ENCODE results near the gene ITGAV. TPM values are rescaled to one million over a fixed set of nuclear protein-coding genes. Genes with fewer than 3 reads are reported as not detected.
A peak's percentile ranks its signal among the peaks of the same experiment; 100 is the strongest.

The ITGAV gene
- total and polyA plus RNA-seq, 2 donors (not counting 3 experiments of a cell fraction or from before 2014, with no cell fraction given): 61.8 to 131 TPM

GRCh38 chr2:186605041-186605440 lies 15.2 kb downstream of the ITGAV start:
- POLR2A ChIA-PET: interaction anchor here (1.0 kb wide), 1 partner anchor 15 kb away, joined by 7 read pairs; the partner anchor contains the start of gene ITGAV

GRCh38 chr2:186607660-186608324 lies 17.9 kb downstream of the ITGAV start:
- Histone ChIP-seq H2AFZ (ENCODE audit: low read depth, low read length) (no peak overlapping the region), H3K79me2 (ENCODE audit: control insufficient read depth, insufficient read depth, low read length) (peaks cover 67% of the 10 kb centered on the region), H3K9me3 (replicated peaks; ENCODE audit: control insufficient read depth, insufficient read depth, low read length) (no peaks in the 10 kb centered on the region), H3K4me3 (replicated peaks in 1 of 3; ENCODE audit: insufficient read depth in 1 of 3, low read depth in 1 of 3, low read length in 3 of 3) (no peak overlapping the region), H3K27ac (ENCODE audit: insufficient read depth, low read depth, low read length) (no peak overlapping the region), H3K9me1 (replicated peaks; ENCODE audit: control insufficient read depth, extremely low read depth, insufficient read depth, low read length) (no peaks in the 10 kb centered on the region), H3K36me3 (ENCODE audit: control insufficient read depth in 2 of 2, extremely low read depth in 1 of 2, insufficient read depth in 2 of 2, low read length in 2 of 2) (peaks cover 5 to 15% of the 10 kb centered on the region in 2 experiments), H4K20me1 (replicated peaks; ENCODE audit: control insufficient read depth, extremely low read depth, insufficient read depth, low read length) (peaks cover 8% of the 10 kb centered on the region), H3K4me2 (ENCODE audit: insufficient read depth, low read length) (no peak overlapping the region), H3K9ac (replicated peaks; ENCODE audit: extremely low read depth, insufficient read depth, low read length) (no peak overlapping the region), H3K27me3 (ENCODE audit: control insufficient read depth in 2 of 2, insufficient read depth in 2 of 2, low read length in 2 of 2) (no peaks in the 10 kb centered on the region), H3K4me1 (ENCODE audit: control insufficient read depth, extremely low read depth, insufficient read depth, low read length) (peaks cover 34% of the 10 kb centered on the region)
- DNase-seq (ENCODE audit: low read depth, low spot score) (no peak), FAIRE-seq (no peak)
- dilution Hi-C loops (cut with MboI; ENCODE audit: extremely low pct_ligation_motif_present, low sequenced_read_pairs) (no loop called here), intact Hi-C loops (cut with micrococcal nuclease) (no loop called here)
- TF ChIP-seq JUN (IDR thresholded peaks at IDR 0.05; ENCODE audit: borderline replicate concordance, insufficient read depth, insufficient read length, low read depth): no peak
- TF ChIP-seq CTCF (IDR thresholded peaks at IDR 0.05; ENCODE audit: extremely low read depth in 1 of 2, insufficient read depth in 1 of 2, low read depth in 1 of 2, low read length in 2 of 2): no peak
- ChIA-PET CTCF (interaction anchor here (0.6 to 2.2 kb wide), 4 partner anchors 11 to 104 kb away, joined by 3 to 8 read pairs (median 4); partner anchors contain the start of gene ITGAV), POLR2A (interaction anchor here (1.0 kb wide), 1 partner anchor 18 kb away, joined by 3 read pairs; the partner anchor contains the start of gene ITGAV)
- no TSS peak for BruUV-seq (replicated peaks)

More at GRCh38 chr2:186605041-186605440, 15.2 kb downstream of the ITGAV start:
- dilution Hi-C loops (cut with MboI; ENCODE audit: extremely low pct_ligation_motif_present, low sequenced_read_pairs) (no loop called here), intact Hi-C loops (cut with micrococcal nuclease) (no loop called here)
- TF ChIP-seq POLR2AphosphoS5 (IDR thresholded peaks at IDR 0.05; ENCODE audit: insufficient read depth, low read depth, low read length) (no peak), GATA2 (IDR thresholded peaks at IDR 0.05; ENCODE audit: insufficient read depth, insufficient read length, low read depth, low read length) (no peak), JUN (IDR thresholded peaks at IDR 0.05; ENCODE audit: borderline replicate concordance, insufficient read depth, insufficient read length, low read depth) (peak; percentile 73)
- peak; percentile 82 for FAIRE-seq
- no TSS peak for BruUV-seq (replicated peaks)
- peaks cover 7 to 15% of the 10 kb centered on the region in 2 experiments for H3K36me3 ChIP-seq (ENCODE audit: control insufficient read depth in 2 of 2, extremely low read depth in 1 of 2, insufficient read depth in 2 of 2, low read length in 2 of 2)
- peaks cover 61% of the 10 kb centered on the region for H3K79me2 ChIP-seq (ENCODE audit: control insufficient read depth, insufficient read depth, low read length)
- no peaks in the 10 kb centered on the region for H3K27me3 ChIP-seq (ENCODE audit: control insufficient read depth in 2 of 2, insufficient read depth in 2 of 2, low read length in 2 of 2)
- DNase-seq (ENCODE audit: low read depth, low spot score): peak; percentile 84
- no peaks in the 10 kb centered on the region for H3K9me1 ChIP-seq (replicated peaks; ENCODE audit: control insufficient read depth, extremely low read depth, insufficient read depth, low read length)
- CTCF ChIA-PET: interaction anchor here (0.7 to 2.0 kb wide), 9 partner anchors 9 to 102 kb away, joined by 3 to 13 read pairs (median 5); partner anchors contain the start of gene ITGAV
- H3K4me2 ChIP-seq (ENCODE audit: insufficient read depth, low read length): peak overlapping the region; percentile 37
- H3K9me3 ChIP-seq (replicated peaks; ENCODE audit: control insufficient read depth, insufficient read depth, low read length): no peaks in the 10 kb centered on the region
- peaks cover 22% of the 10 kb centered on the region for H3K4me1 ChIP-seq (ENCODE audit: control insufficient read depth, extremely low read depth, insufficient read depth, low read length)
- no peak overlapping the region for H3K4me3 ChIP-seq (replicated peaks in 1 of 3; ENCODE audit: insufficient read depth in 1 of 3, low read depth in 1 of 3, low read length in 3 of 3)
- H2AFZ ChIP-seq (ENCODE audit: low read depth, low read length): no peak overlapping the region
- H4K20me1 ChIP-seq (replicated peaks; ENCODE audit: control insufficient read depth, extremely low read depth, insufficient read depth, low read length): peaks cover 5% of the 10 kb centered on the region
- peak overlapping the region; percentile 76 for H3K27ac ChIP-seq (ENCODE audit: insufficient read depth, low read depth, low read length)
- H3K9ac ChIP-seq (replicated peaks; ENCODE audit: extremely low read depth, insufficient read depth, low read length): peak overlapping the region; percentile 19
